ENCODE results near the gene CHST5. TPM values are rescaled to one million over a fixed set of nuclear protein-coding genes. Genes with fewer than 3 reads are reported as not detected.

Gene CHST5
- polyA plus RNA-seq, 1 donor (not counting 4 experiments of a cell fraction or from before 2014, with no cell fraction given), result 0.12 TPM

DNA sequence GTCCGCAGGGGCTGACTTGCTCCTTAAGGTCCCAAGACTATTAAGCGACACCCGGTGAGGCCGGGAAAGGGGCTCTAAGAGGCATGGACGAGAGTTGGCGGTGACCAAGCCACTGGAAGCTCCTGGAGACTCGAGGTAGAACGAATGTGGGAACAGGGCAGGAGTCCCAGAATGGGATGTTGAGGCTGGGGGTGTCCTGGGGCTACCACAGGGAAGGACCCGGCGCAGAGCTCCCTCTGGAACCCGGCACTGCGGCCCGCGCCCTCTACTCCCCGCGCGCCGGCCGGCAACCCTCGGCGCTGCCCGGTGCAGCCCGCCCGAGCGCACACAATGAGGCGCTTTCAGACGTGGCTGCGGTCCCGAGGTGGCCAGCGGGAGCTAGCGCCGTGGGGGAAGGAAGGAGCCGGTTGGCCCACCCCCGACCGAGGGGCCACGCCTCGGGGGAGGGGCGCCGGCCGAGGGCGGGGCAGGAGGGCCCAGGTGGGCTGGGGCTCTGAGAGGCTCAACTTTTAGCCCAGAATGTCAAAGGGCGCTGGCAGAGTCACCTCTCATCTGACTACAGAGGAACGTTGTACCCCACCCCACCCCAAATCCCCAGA, 40.7 kb downstream of the CHST5 start, which contains the start of gene CHST6:
CHST6 (minus strand) TSS at position 366 of the 599 bp plus-strand sequence. CDS start 15,613 bp downstream, outside the sequence.
- H3K27ac ChIP-seq (ENCODE audit: control insufficient read depth, insufficient read depth, low read length), result no peak within 1 kb of the TSS
- H2AFZ ChIP-seq (ENCODE audit: control insufficient read depth, low read length), result peak within 1 kb of the TSS; percentile 63
- H3K9ac ChIP-seq (ENCODE audit: control insufficient read depth, extremely low read depth, insufficient read depth, low read length), result peak within 1 kb of the TSS; percentile 36
- dilution Hi-C loops (cut with MboI; ENCODE audit: extremely low pct_ligation_motif_present, low sequenced_read_pairs), result no loop called here
- no peaks in the 10 kb centered on the region for H3K9me1 ChIP-seq (ENCODE audit: control insufficient read depth, extremely low read depth, insufficient read depth, low read length)
- H3K4me3 ChIP-seq (ENCODE audit: control insufficient read depth in 2 of 3, extremely low read depth in 1 of 3, insufficient read depth in 2 of 3, low read depth in 1 of 3, low read length in 3 of 3), result peak within 1 kb of the TSS; percentile 3 to 61 (median 46)
- no peaks in the 10 kb centered on the region for H3K79me2 ChIP-seq (ENCODE audit: control insufficient read depth, insufficient read depth, low read length)
- peaks cover 4% of the 10 kb centered on the region for H3K4me1 ChIP-seq (ENCODE audit: control insufficient read depth, extremely low read depth, insufficient read depth, low read length)
- DNase-seq (ENCODE audit: low read depth, low spot score) (no peak), FAIRE-seq (no peak)
- H3K4me2 ChIP-seq (ENCODE audit: control insufficient read depth, extremely low read depth, insufficient read depth, low read depth, low read length), result peak within 1 kb of the TSS; percentile 85
- H3K36me3 ChIP-seq (ENCODE audit: control insufficient read depth in 2 of 2, extremely low read depth in 1 of 2, insufficient read depth in 2 of 2, low read length in 2 of 2), result no peaks in the 10 kb centered on the region
- TF ChIP-seq CTCF (optimal IDR thresholded peaks at IDR 0.05 in 1 of 3, IDR thresholded peaks at IDR 0.05 in 1 of 3, conservative IDR thresholded peaks at IDR 0.05 in 1 of 3; ENCODE audit: extremely low read depth in 1 of 3, insufficient read depth in 2 of 3, low read length in 3 of 3) (no peak), EZH2 (IDR thresholded peaks at IDR 0.05; ENCODE audit: low read length) (no peak)
- H4K20me1 ChIP-seq (ENCODE audit: control insufficient read depth, extremely low read depth, insufficient read depth, low read length), result no peaks in the 10 kb centered on the region
- no peaks in the 10 kb centered on the region for H3K9me3 ChIP-seq (ENCODE audit: control insufficient read depth, low read depth, low read length)
- H3K27me3 ChIP-seq (ENCODE audit: control insufficient read depth, extremely low read depth, insufficient read depth, low read length), result peaks cover 14% of the 10 kb centered on the region

GRCh38 chr16:75494661-75495075, 41.2 kb downstream of the CHST5 start:
- dilution Hi-C loops (cut with MboI; ENCODE audit: extremely low pct_ligation_motif_present, low sequenced_read_pairs), result no loop called here
- no peaks in the 10 kb centered on the region for H4K20me1 ChIP-seq (ENCODE audit: control insufficient read depth, extremely low read depth, insufficient read depth, low read length)
- H3K79me2 ChIP-seq (ENCODE audit: control insufficient read depth, insufficient read depth, low read length), result no peaks in the 10 kb centered on the region
- H3K27me3 ChIP-seq (ENCODE audit: control insufficient read depth, extremely low read depth, insufficient read depth, low read length), result peaks cover 14% of the 10 kb centered on the region
- H3K9ac ChIP-seq (ENCODE audit: control insufficient read depth, extremely low read depth, insufficient read depth, low read length), result peak overlapping the region; percentile 36
- no peaks in the 10 kb centered on the region for H3K9me3 ChIP-seq (ENCODE audit: control insufficient read depth, low read depth, low read length)
- no peak overlapping the region for H3K27ac ChIP-seq (ENCODE audit: control insufficient read depth, insufficient read depth, low read length)
- no peak for FAIRE-seq
- DNase-seq (ENCODE audit: low read depth, low spot score), result no peak
- peaks cover 4% of the 10 kb centered on the region for H3K4me1 ChIP-seq (ENCODE audit: control insufficient read depth, extremely low read depth, insufficient read depth, low read length)
- TF ChIP-seq CTCF (optimal IDR thresholded peaks at IDR 0.05 in 1 of 3, IDR thresholded peaks at IDR 0.05 in 1 of 3, conservative IDR thresholded peaks at IDR 0.05 in 1 of 3; ENCODE audit: extremely low read depth in 1 of 3, insufficient read depth in 2 of 3, low read length in 3 of 3), result no peak
- TF ChIP-seq EZH2 (IDR thresholded peaks at IDR 0.05; ENCODE audit: low read length), result no peak
- H3K36me3 ChIP-seq (ENCODE audit: control insufficient read depth in 2 of 2, extremely low read depth in 1 of 2, insufficient read depth in 2 of 2, low read length in 2 of 2), result no peaks in the 10 kb centered on the region
- no peaks in the 10 kb centered on the region for H3K9me1 ChIP-seq (ENCODE audit: control insufficient read depth, extremely low read depth, insufficient read depth, low read length)
- H3K4me3 ChIP-seq (ENCODE audit: control insufficient read depth in 2 of 3, extremely low read depth in 1 of 3, insufficient read depth in 2 of 3, low read depth in 1 of 3, low read length in 3 of 3), result peak overlapping the region; percentile 3 to 61 (median 46)
- peak overlapping the region; percentile 85 for H3K4me2 ChIP-seq (ENCODE audit: control insufficient read depth, extremely low read depth, insufficient read depth, low read depth, low read length)
- H2AFZ ChIP-seq (ENCODE audit: control insufficient read depth, low read length), result peak overlapping the region; percentile 63
